Renal pelvis (tissue), 4 donors: ENCODE measurements around the gene MGA. TPM values are rescaled to one million over a fixed set of nuclear protein-coding genes. Genes with fewer than 3 reads are reported as not detected.

Experiments used
- DNase-seq: peaks from one replicate; pipeline ENCODE4 v3.0.0-alpha.2; 2013
- polyA plus RNA-seq, 3 donors: library from polyadenylated mRNA; unstranded; fragments of 120-200 nt; gene quantifications; one replicate each; pipeline ENCODE4 v1.2.1, GENCODE V29; 2013; ENCODE audit not compliant: insufficient read length in 3 of 3

The MGA gene
- polyA plus RNA-seq, 3 donors: 31.6 to 45.9 (median 41.3) TPM

GRCh38 chr15:41780266-41780665 is 120.1 kb downstream of the MGA start:
- no peak for DNase-seq

- DNase-seq: no peak
These were observed 120.5 kb downstream of the MGA start for GRCh38 chr15:41780727-41781126.

GRCh38 chr15:41782371-41783282 is 122.4 kb downstream of the MGA start:
- no peak for DNase-seq

GRCh38 chr15:41783296-41783695 is 123.1 kb downstream of the MGA start:
- DNase-seq: no peak

GRCh38 chr15:41788262-41788661 is 128.1 kb downstream of the MGA start:
- DNase-seq: no peak

GRCh38 chr15:41789236-41789635 is 129.0 kb downstream of the MGA start:
- no peak for DNase-seq

- DNase-seq: no peak
These were observed 129.5 kb downstream of the MGA start for GRCh38 chr15:41789662-41790061.

GRCh38 chr15:41790169-41790568 is 130.0 kb downstream of the MGA start:
- DNase-seq: no peak

- DNase-seq: no peak
These were observed 130.7 kb downstream of the MGA start for GRCh38 chr15:41790756-41791546.

- DNase-seq: no peak
These were observed 131.3 kb downstream of the MGA start for GRCh38 chr15:41791547-41791937.

GRCh38 chr15:41792000-41792637 is 131.9 kb downstream of the MGA start:
- DNase-seq: no peak

- no peak for DNase-seq
These were observed 133.9 kb downstream of the MGA start for GRCh38 chr15:41794081-41794480.

GRCh38 chr15:41795996-41796856 is 136.0 kb downstream of the MGA start:
- peak; percentile 44 for DNase-seq

GRCh38 chr15:41797201-41797944 is 137.2 kb downstream of the MGA start:
- DNase-seq: no peak

GRCh38 chr15:41798607-41799487 is 138.6 kb downstream of the MGA start:
- DNase-seq: no peak

- no peak for DNase-seq
These were observed 139.2 kb downstream of the MGA start for GRCh38 chr15:41799488-41799805.

GRCh38 chr15:41801185-41801584 is 141.0 kb downstream of the MGA start:
- no peak for DNase-seq

- no peak for DNase-seq
These were observed 141.7 kb downstream of the MGA start for GRCh38 chr15:41801850-41802455.

GRCh38 chr15:41804361-41804760 is 144.2 kb downstream of the MGA start:
- DNase-seq: no peak
